HepG2 (cell line): ENCODE measurements around the gene FRS2. TPM values are rescaled to one million over a fixed set of nuclear protein-coding genes. Genes with fewer than 3 reads are reported as not detected.

Experiments used
- ATAC-seq: fragments of 200-7000 bp; cut with Tn5 transposase; 3 replicates; pipeline ENCODE4 v1.9.1; 2020; ENCODE audit warnings: mild to moderate bottlenecking, moderate library complexity
- BruUV-seq: library from RNA; stranded (reverse); fragments of 400-500 nt; replicated peaks from 2 replicates; lab custom pipeline; 2021; lab: Mats Ljungman, UMichigan
- CTCF ChIA-PET: fragments of 300-600 bp; formaldehyde crosslinking; extraction: SDS; loops from one replicate; lab custom pipeline; 2021; ENCODE audit warnings: low total read pairs, inconsistent platforms, low intra/inter-chr PET ratio; lab: Yijun Ruan, JAX
- POLR2A ChIA-PET: fragments of 350-600 bp; sonication (Branson Sonifier 250); formaldehyde crosslinking; loops from one replicate; lab custom pipeline; 2020; ENCODE audit warnings: antibody characterized with exemption, inconsistent platforms; lab: Yijun Ruan, JAX
- DNase-seq: peaks from one replicate; pipeline ENCODE4 v3.0.0-alpha.2; 2015; ENCODE audit warnings: low spot score
- FAIRE-seq: peaks from 3 replicates; lab custom pipeline; 2011; peaks lifted over from hg19 to GRCh38; lab: Jason Lieb, UNC
- H2AFZ ChIP-seq: one replicate; pipeline ENCODE4 v1.6.1; 2011; ENCODE audit warnings: low read length, inconsistent platforms
- H3K27ac ChIP-seq: fragments of 300-600 bp; 3 replicates; pipeline ENCODE4 v1.8.0; 2011; ENCODE audit warnings: mixed run types, mild to moderate bottlenecking, mixed read lengths, low read length, inconsistent platforms; ENCODE audit not compliant: insufficient read depth; ENCODE audit errors: extremely low read length
- H3K27me3 ChIP-seq, 2 experiments: fragments of 200-600 bp in 1 of 2; 2 replicates in 1 of 2; 3 replicates in 1 of 2; pipeline versions ENCODE4 v1.6.0 to v1.8.0; 2011; ENCODE audit warnings: low read length in 2 of 2, mild to moderate bottlenecking in 2 of 2, moderate library complexity in 2 of 2, inconsistent platforms in 1 of 2; ENCODE audit not compliant: insufficient read depth in 2 of 2, control insufficient read depth in 1 of 2
- H3K36me3 ChIP-seq, 2 experiments: fragments of 200-600 bp in 1 of 2; replicated peaks in 1 of 2; 2 replicates in 1 of 2; 3 replicates in 1 of 2; pipeline versions ENCODE4 v1.5.1 to v1.8.0; 2011; ENCODE audit warnings: low read length in 2 of 2, inconsistent platforms in 1 of 2; ENCODE audit not compliant: insufficient read depth in 2 of 2, control insufficient read depth in 1 of 2
- H3K4me1 ChIP-seq: 2 replicates; pipeline ENCODE4 v1.5.1; 2012; ENCODE audit warnings: low read length, inconsistent platforms; ENCODE audit not compliant: insufficient read depth
- H3K4me2 ChIP-seq: 2 replicates; pipeline ENCODE4 v1.6.0; 2011; ENCODE audit warnings: low read depth, low read length, inconsistent platforms
- H3K4me3 ChIP-seq, 3 experiments: fragments of 200-600 bp in 1 of 3; sonication (generic), shearing (Covaris generic) in 1 of 3; replicated peaks in 1 of 3; 2 replicates each; pipeline ENCODE4 v1.5.1; 2011 to 2016; ENCODE audit warnings: low read length in 3 of 3, inconsistent platforms in 2 of 3, low read depth in 2 of 3, mild to moderate bottlenecking in 2 of 3, control low read depth in 1 of 3, mixed read lengths in 1 of 3; ENCODE audit not compliant: insufficient read depth in 1 of 3
- H3K79me2 ChIP-seq: one replicate; pipeline ENCODE4 v1.6.1; 2011; ENCODE audit warnings: low read length, inconsistent platforms; ENCODE audit not compliant: insufficient read depth
- H3K9ac ChIP-seq: 2 replicates; pipeline ENCODE4 v1.6.0; 2011; ENCODE audit warnings: mild to moderate bottlenecking, low read depth, low read length, inconsistent platforms; ENCODE audit not compliant: insufficient read depth
- H3K9me3 ChIP-seq: 2 replicates; pipeline ENCODE4 v1.5.1; 2012; ENCODE audit warnings: mild to moderate bottlenecking, low read length
- H4K20me1 ChIP-seq: 2 replicates; pipeline ENCODE4 v1.6.0; 2011; ENCODE audit warnings: inconsistent platforms, mild to moderate bottlenecking, low read length, moderate library complexity; ENCODE audit not compliant: insufficient read depth
- CREM ChIP-seq, 2 experiments: sonication (generic) in 1 of 2; formaldehyde crosslinking in 1 of 2; IDR thresholded peaks; 2 replicates each; pipeline versions ENCODE4 v1.4.0 to v1.6.1; 2016 to 2020; ENCODE audit warnings: antibody characterized with exemption in 1 of 2, mild to moderate bottlenecking in 1 of 2, missing genetic modification reagents in 1 of 2
- DRAP1 ChIP-seq: IDR thresholded peaks from 2 replicates; pipeline ENCODE4 v1.6.1; 2016; ENCODE audit warnings: missing genetic modification reagents, missing compliant biosample characterization
- HES4 ChIP-seq: sonication (generic); formaldehyde crosslinking; IDR thresholded peaks from 2 replicates; pipeline ENCODE4 v1.9.0; 2021; ENCODE audit warnings: mild to moderate bottlenecking, missing genetic modification reagents, borderline replicate concordance
- LCORL ChIP-seq, 2 experiments: fragments of 450-650 bp in 1 of 2; sonication (generic) in 1 of 2; formaldehyde crosslinking in 1 of 2; IDR thresholded peaks; 2 replicates each; pipeline versions ENCODE4 v1.5.0 to v1.6.1; 2017 to 2020; ENCODE audit warnings: antibody characterized with exemption in 1 of 2, missing genetic modification reagents in 1 of 2
- MXD1 ChIP-seq: sonication (generic); formaldehyde crosslinking; IDR thresholded peaks from 2 replicates; pipeline ENCODE4 v1.4.0; 2020; ENCODE audit warnings: mild to moderate bottlenecking, missing genetic modification reagents
- PHB2 ChIP-seq: fragments of 450-650 bp; IDR thresholded peaks from 2 replicates; pipeline ENCODE4 v1.6.1; 2018; ENCODE audit not compliant: partially characterized antibody
- SOX5 ChIP-seq: IDR thresholded peaks from 2 replicates; pipeline ENCODE4 v1.6.1; 2016; ENCODE audit warnings: borderline replicate concordance
- ZNF12 ChIP-seq: sonication (generic); formaldehyde crosslinking; IDR thresholded peaks from 2 replicates; pipeline ENCODE4 v1.5.0; 2020; ENCODE audit warnings: missing genetic modification reagents
- ZNF138 ChIP-seq: sonication (generic); formaldehyde crosslinking; IDR thresholded peaks from 2 replicates; pipeline ENCODE4 v1.5.0; 2020; ENCODE audit warnings: mild to moderate bottlenecking, low read depth, missing genetic modification reagents
- ZNF251 ChIP-seq: sonication (generic); formaldehyde crosslinking; IDR thresholded peaks from 2 replicates; pipeline ENCODE4 v1.9.0; 2021; ENCODE audit warnings: mild to moderate bottlenecking, missing genetic modification reagents
- ZNF354B ChIP-seq: sonication (generic); formaldehyde crosslinking; IDR thresholded peaks from 2 replicates; pipeline ENCODE4 v1.8.0; 2022; ENCODE audit warnings: mild to moderate bottlenecking, missing genetic modification reagents
- ZSCAN21 ChIP-seq: sonication (generic); formaldehyde crosslinking; IDR thresholded peaks from 2 replicates; pipeline ENCODE4 v1.8.0; 2022; ENCODE audit warnings: mild to moderate bottlenecking, missing genetic modification reagents, moderate library complexity, borderline replicate concordance
- in situ Hi-C: cut with HindIII; loops from 2 replicates; pipeline ENCODE4 v1.10.0; 2017; ENCODE audit warnings: low pct_unique_long_range_greater_than_20kb; ENCODE audit not compliant: extremely low pct_ligation_motif_present
- intact Hi-C: fragments of 100-400 bp; cut with micrococcal nuclease; formaldehyde crosslinking; loops from one replicate; pipeline ENCODE4 v1.10.0; 2022; ENCODE audit not compliant: unreplicated experiment
- polyA plus RNA-seq, 8 experiments: library from polyadenylated mRNA; depleted of rRNA in 3 of 8; stranded (reverse) in 7 of 8; unstranded in 1 of 8; fragments of >200 nt; fragmentation: Illumina TruSeq in 4 of 8; extraction: Trizol in 4 of 8; gene quantifications; 2 replicates each; pipeline versions ENCODE4 v1.2.1 to v1.2.3, GENCODE V29; 2011 to 2016; ENCODE audit warnings: low read depth in 4 of 8, missing spikeins in 1 of 8, mixed read lengths in 1 of 8; ENCODE audit not compliant: insufficient read depth in 1 of 8
- total RNA-seq, 5 experiments: library from RNA; depleted of rRNA; stranded (reverse); fragments of >200 nt; fragmentation: Illumina TruSeq; extraction: Trizol; gene quantifications; 2 replicates each; pipeline ENCODE4 v1.2.3, GENCODE V29; 2016; ENCODE audit warnings: low read depth in 1 of 5

Gene FRS2
- total and polyA plus RNA-seq, 2 of the 13 experiments (the other 11 are each of a cell fraction or from before 2014, with no cell fraction given), result 8.3 to 16.8 TPM

- Histone ChIP-seq H3K9ac (no peak overlapping the region), H3K36me3 (peaks cover 0 to 4% of the 10 kb centered on the region in 2 experiments; a peak in 1 of 5 replicates), H3K4me2 (no peak overlapping the region), H3K9me3 (no peaks in the 10 kb centered on the region)
- intact Hi-C loops, result no loop called here
- in situ Hi-C loops, result no loop called here
- FAIRE-seq (no peak), DNase-seq (no peak), ATAC-seq (no peak)
- ChIA-PET POLR2A (no interaction called here), CTCF (no interaction called here)
- TF ChIP-seq ZNF251 (CRISPR knock-in tag) (no peak), ZNF12 (CRISPR knock-in tag) (no peak), SOX5 (no peak), ZNF354B (CRISPR knock-in tag) (no peak), MXD1 (no peak), HES4 (CRISPR knock-in tag) (no peak), ZSCAN21 (CRISPR knock-in tag) (no peak), DRAP1 (CRISPR knock-in tag) (no peak), ZNF138 (no peak), CREM (IDR thresholded peaks at IDR 0.05) (no peak), CREM (CRISPR knock-in tag; IDR thresholded peaks at IDR 0.05) (no peak), PHB2 (no peak), LCORL (IDR thresholded peaks at IDR 0.05) (no peak), LCORL (CRISPR knock-in tag; IDR thresholded peaks at IDR 0.05) (no peak)
- TF ChIP-seq, all 625 proteins: peak for 0
- peaks cover 11% of the 10 kb centered on the region; the same call in 1 of the 2 replicates for H3K4me1 ChIP-seq
- no peaks in the 10 kb centered on the region for H3K27me3 ChIP-seq
- H3K79me2 ChIP-seq, result peaks cover 91% of the 10 kb centered on the region
- no peak overlapping the region for H3K27ac ChIP-seq
- H4K20me1 ChIP-seq, result peaks cover 14% of the 10 kb centered on the region
- no peak overlapping the region for H3K4me3 ChIP-seq
- BruUV-seq, result no TSS peak
- H2AFZ ChIP-seq, result no peak overlapping the region
Observed at GRCh38 chr12:69514845-69515244, 44.7 kb downstream of the FRS2 start.
